Stimulated activated naive B cell treated with anti-CD40 and anti-IgM and Interleukin-4, amounts not matched to agents 10 μg/mL and 1 μg/mL and 100 μg/mL, for 72 hours (primary cell): ENCODE data around the gene CFC1B.
"Not testable (repeated sequence)": the region's sequence is repeated elsewhere in the genome, so short reads cannot be mapped to it uniquely, and the experiment has no call there.

Source experiments
- ATAC-seq, 2 donors: fragments of 150-1000 bp; cut with Tn5 transposase; replicated peaks; 2 replicates each; pipeline ENCODE4 v1.10.0; 2021; ENCODE audit warnings: moderate library complexity in 1 of 2
- DNase-seq: peaks from one replicate; pipeline ENCODE4 v3.0.0; 2021
- H3K27ac Mint-ChIP-seq: one replicate; pipeline ENCODE4 v1.8.0; 2022; ENCODE audit warnings: mild to moderate bottlenecking, mixed read lengths
- H3K27me3 Mint-ChIP-seq, 2 donors: one replicate each; pipeline ENCODE4 v1.8.0; 2022; ENCODE audit warnings: mixed read lengths in 2 of 2
- H3K36me3 Mint-ChIP-seq, 2 donors: one replicate each; pipeline ENCODE4 v1.8.0; 2022; ENCODE audit warnings: mixed read lengths in 2 of 2, mild to moderate bottlenecking in 1 of 2
- H3K4me1 Mint-ChIP-seq, 2 donors: one replicate each; pipeline ENCODE4 v1.8.0; 2022; ENCODE audit warnings: mixed read lengths in 2 of 2, mild to moderate bottlenecking in 1 of 2
- H3K4me3 Mint-ChIP-seq, 2 donors: one replicate each; pipeline ENCODE4 v1.8.0; 2022; ENCODE audit warnings: mild to moderate bottlenecking in 2 of 2, mixed read lengths in 2 of 2, moderate library complexity in 1 of 2
- H3K9me3 Mint-ChIP-seq, 2 donors: one replicate each; pipeline ENCODE4 v1.8.0; 2022; ENCODE audit warnings: mixed read lengths in 2 of 2, mild to moderate bottlenecking in 1 of 2

CFC1B gene

GRCh38 chr2:130542789-130543188 is 21.8 kb downstream of the CFC1B start:
- H3K4me3 Mint-ChIP-seq, ATAC-seq, H3K27me3 Mint-ChIP-seq, H3K4me1 Mint-ChIP-seq, DNase-seq, H3K27ac Mint-ChIP-seq, H3K9me3 Mint-ChIP-seq, H3K36me3 Mint-ChIP-seq: not testable (repeated sequence)

GRCh38 chr2:130543785-130544528 is 22.9 kb downstream of the CFC1B start:
- H3K4me3 Mint-ChIP-seq, H3K36me3 Mint-ChIP-seq, ATAC-seq: not testable (repeated sequence)

GRCh38 chr2:130544978-130545377 is 24.0 kb downstream of the CFC1B start:
- not testable (repeated sequence) for H3K27ac Mint-ChIP-seq, DNase-seq, H3K27me3 Mint-ChIP-seq, H3K9me3 Mint-ChIP-seq, H3K4me1 Mint-ChIP-seq, ATAC-seq, H3K4me3 Mint-ChIP-seq, H3K36me3 Mint-ChIP-seq

More at GRCh38 chr2:130543785-130544528, 22.9 kb downstream of the CFC1B start:
- H3K9me3 Mint-ChIP-seq, DNase-seq, H3K27me3 Mint-ChIP-seq, H3K27ac Mint-ChIP-seq, H3K4me1 Mint-ChIP-seq: not testable (repeated sequence)

- not testable (repeated sequence) for H3K4me1 Mint-ChIP-seq, H3K27ac Mint-ChIP-seq, H3K27me3 Mint-ChIP-seq, ATAC-seq, H3K9me3 Mint-ChIP-seq, DNase-seq, H3K4me3 Mint-ChIP-seq, H3K36me3 Mint-ChIP-seq
Measured at GRCh38 chr2:130548418-130548817, 27.4 kb downstream of the CFC1B start.

GRCh38 chr2:130549475-130549874 is 28.5 kb downstream of the CFC1B start:
- not testable (repeated sequence) for H3K27ac Mint-ChIP-seq, H3K4me3 Mint-ChIP-seq, H3K27me3 Mint-ChIP-seq, H3K4me1 Mint-ChIP-seq, H3K36me3 Mint-ChIP-seq, DNase-seq, ATAC-seq, H3K9me3 Mint-ChIP-seq

GRCh38 chr2:130554178-130554577 is 33.2 kb downstream of the CFC1B start:
- H3K4me3 Mint-ChIP-seq, DNase-seq, ATAC-seq, H3K9me3 Mint-ChIP-seq, H3K36me3 Mint-ChIP-seq, H3K4me1 Mint-ChIP-seq, H3K27ac Mint-ChIP-seq, H3K27me3 Mint-ChIP-seq: not testable (repeated sequence)

- ATAC-seq, H3K9me3 Mint-ChIP-seq, H3K27ac Mint-ChIP-seq, H3K4me3 Mint-ChIP-seq, H3K4me1 Mint-ChIP-seq, H3K36me3 Mint-ChIP-seq, H3K27me3 Mint-ChIP-seq, DNase-seq: not testable (repeated sequence)
Measured at GRCh38 chr2:130556441-130556840, 35.4 kb downstream of the CFC1B start.

- H3K27me3 Mint-ChIP-seq = not testable (repeated sequence)
Measured at GRCh38 chr2:130566165-130566564, 45.1 kb downstream of the CFC1B start.

GRCh38 chr2:130571929-130572328 is 50.9 kb downstream of the CFC1B start:
- not testable (repeated sequence) for H3K9me3 Mint-ChIP-seq, DNase-seq, H3K27ac Mint-ChIP-seq, ATAC-seq, H3K4me1 Mint-ChIP-seq, H3K36me3 Mint-ChIP-seq, H3K4me3 Mint-ChIP-seq, H3K27me3 Mint-ChIP-seq

More at GRCh38 chr2:130566165-130566564, 45.1 kb downstream of the CFC1B start:
- not testable (repeated sequence) for DNase-seq, H3K9me3 Mint-ChIP-seq, H3K27ac Mint-ChIP-seq, ATAC-seq, H3K4me3 Mint-ChIP-seq, H3K4me1 Mint-ChIP-seq, H3K36me3 Mint-ChIP-seq

- H3K4me3 Mint-ChIP-seq, H3K4me1 Mint-ChIP-seq, H3K9me3 Mint-ChIP-seq, H3K27me3 Mint-ChIP-seq, ATAC-seq, H3K36me3 Mint-ChIP-seq, DNase-seq, H3K27ac Mint-ChIP-seq: not testable (repeated sequence)
Measured at GRCh38 chr2:130574230-130574629, 53.2 kb downstream of the CFC1B start.

- not testable (repeated sequence) for H3K9me3 Mint-ChIP-seq, H3K4me1 Mint-ChIP-seq, H3K27ac Mint-ChIP-seq, DNase-seq, H3K27me3 Mint-ChIP-seq, ATAC-seq, H3K4me3 Mint-ChIP-seq, H3K36me3 Mint-ChIP-seq
Measured at GRCh38 chr2:130576209-130576784, 55.3 kb downstream of the CFC1B start.

GRCh38 chr2:130577559-130577958 is 56.5 kb downstream of the CFC1B start:
- H3K4me3 Mint-ChIP-seq, DNase-seq, H3K4me1 Mint-ChIP-seq, ATAC-seq, H3K27me3 Mint-ChIP-seq, H3K27ac Mint-ChIP-seq, H3K36me3 Mint-ChIP-seq, H3K9me3 Mint-ChIP-seq: not testable (repeated sequence)
